Trophoblast cell (in vitro differentiated cells and primary cell): ENCODE results near the gene MID2.

Experiments
- DNase-seq, 2 donors: peaks; one replicate each; pipeline ENCODE4 v3.0.0-alpha.2; 2016
- H2AFZ ChIP-seq: 2 replicates; pipeline ENCODE4 v1.6.1; 2013; ENCODE audit warnings: low read length, moderate library complexity, mild to moderate bottlenecking; ENCODE audit not compliant: insufficient read depth, poor library complexity
- H2AK5ac ChIP-seq: 2 replicates; pipeline ENCODE4 v1.6.1; 2013; ENCODE audit warnings: mild to moderate bottlenecking, low read length
- H2BK120ac ChIP-seq: 2 replicates; pipeline ENCODE4 v1.6.1; 2013; ENCODE audit warnings: low read length, mild to moderate bottlenecking, moderate library complexity; ENCODE audit not compliant: insufficient read depth, poor library complexity
- H2BK12ac ChIP-seq: 2 replicates; pipeline ENCODE4 v1.6.1; 2013; ENCODE audit warnings: mild to moderate bottlenecking, low read length, moderate library complexity
- H2BK5ac ChIP-seq: 2 replicates; pipeline ENCODE4 v1.6.1; 2013; ENCODE audit warnings: low read length, low read depth, moderate library complexity, mild to moderate bottlenecking; ENCODE audit not compliant: poor library complexity
- H3K14ac ChIP-seq: 2 replicates; pipeline ENCODE4 v1.6.1; 2013; ENCODE audit warnings: mild to moderate bottlenecking, low read length
- H3K18ac ChIP-seq: 2 replicates; pipeline ENCODE4 v1.6.1; 2013; ENCODE audit warnings: mild to moderate bottlenecking, low read length
- H3K23ac ChIP-seq: 2 replicates; pipeline ENCODE4 v1.6.1; 2013; ENCODE audit warnings: low read length
- H3K27ac ChIP-seq: 2 replicates; pipeline ENCODE4 v1.5.1; 2013; ENCODE audit warnings: low read depth, mild to moderate bottlenecking, inconsistent platforms, low read length, moderate library complexity
- H3K27me3 ChIP-seq: 2 replicates; pipeline ENCODE4 v1.6.1; 2013; ENCODE audit warnings: inconsistent platforms, mild to moderate bottlenecking, low read length, moderate library complexity; ENCODE audit not compliant: insufficient read depth
- H3K36me3 ChIP-seq, 2 experiments: 1 replicate in 1 of 2; 2 replicates in 1 of 2; pipeline ENCODE4 v1.6.1; 2013; ENCODE audit warnings: low read length in 2 of 2, mild to moderate bottlenecking in 2 of 2, moderate library complexity in 1 of 2; ENCODE audit not compliant: insufficient read depth in 2 of 2, control insufficient read depth in 1 of 2
- H3K4ac ChIP-seq: 2 replicates; pipeline ENCODE4 v1.6.1; 2013; ENCODE audit warnings: low read depth, mild to moderate bottlenecking, low read length, moderate library complexity
- H3K4me1 ChIP-seq, 2 experiments: 1 replicate in 1 of 2; 2 replicates in 1 of 2; pipeline ENCODE4 v1.6.1; 2013; ENCODE audit warnings: low read length in 2 of 2, mild to moderate bottlenecking in 2 of 2, moderate library complexity in 1 of 2; ENCODE audit not compliant: insufficient read depth in 2 of 2, control insufficient read depth in 1 of 2
- H3K4me2 ChIP-seq: 2 replicates; pipeline ENCODE4 v1.6.1; 2013; ENCODE audit warnings: inconsistent platforms, mild to moderate bottlenecking, low read length, moderate library complexity
- H3K4me3 ChIP-seq: 2 replicates; pipeline ENCODE4 v1.5.1; 2013; ENCODE audit warnings: mild to moderate bottlenecking, low read depth, low read length, inconsistent platforms
- H3K79me1 ChIP-seq: one replicate; pipeline ENCODE4 v1.6.1; 2013; ENCODE audit warnings: low read length
- H3K79me2 ChIP-seq: 2 replicates; pipeline ENCODE4 v1.6.1; 2013; ENCODE audit warnings: low read length, mild to moderate bottlenecking; ENCODE audit not compliant: control insufficient read depth, insufficient read depth, poor library complexity
- H3K9ac ChIP-seq: 2 replicates; pipeline ENCODE4 v1.6.1; 2013; ENCODE audit warnings: mild to moderate bottlenecking, low read length
- H3K9me3 ChIP-seq: 2 replicates; pipeline ENCODE4 v1.6.1; 2013; ENCODE audit warnings: low read depth, mild to moderate bottlenecking, control low read depth, inconsistent platforms, low read length; ENCODE audit not compliant: insufficient read depth
- H4K12ac ChIP-seq: 2 replicates; pipeline ENCODE4 v1.6.1; 2013; ENCODE audit warnings: low read depth, mild to moderate bottlenecking, low read length, moderate library complexity
- H4K8ac ChIP-seq: 2 replicates; pipeline ENCODE4 v1.6.1; 2013; ENCODE audit warnings: low read depth, mild to moderate bottlenecking, low read length, moderate library complexity
- H4K91ac ChIP-seq: one replicate; pipeline ENCODE4 v1.6.1; 2013; ENCODE audit warnings: low read depth, mild to moderate bottlenecking, low read length, moderate library complexity
- WGBS: extraction: QIAGEN DNeasy Blood & Tissue Kit; methylation state at CpG from one replicate; pipeline ENCODE4 v1.1.7; 2013; ENCODE audit warnings: missing lambda C conversion rate; ENCODE audit not compliant: insufficient read length, insufficient coverage; ENCODE audit errors: extremely low coverage; 5-methylcytosine and 5-hydroxymethylcytosine counted together

The MID2 gene

DNA sequence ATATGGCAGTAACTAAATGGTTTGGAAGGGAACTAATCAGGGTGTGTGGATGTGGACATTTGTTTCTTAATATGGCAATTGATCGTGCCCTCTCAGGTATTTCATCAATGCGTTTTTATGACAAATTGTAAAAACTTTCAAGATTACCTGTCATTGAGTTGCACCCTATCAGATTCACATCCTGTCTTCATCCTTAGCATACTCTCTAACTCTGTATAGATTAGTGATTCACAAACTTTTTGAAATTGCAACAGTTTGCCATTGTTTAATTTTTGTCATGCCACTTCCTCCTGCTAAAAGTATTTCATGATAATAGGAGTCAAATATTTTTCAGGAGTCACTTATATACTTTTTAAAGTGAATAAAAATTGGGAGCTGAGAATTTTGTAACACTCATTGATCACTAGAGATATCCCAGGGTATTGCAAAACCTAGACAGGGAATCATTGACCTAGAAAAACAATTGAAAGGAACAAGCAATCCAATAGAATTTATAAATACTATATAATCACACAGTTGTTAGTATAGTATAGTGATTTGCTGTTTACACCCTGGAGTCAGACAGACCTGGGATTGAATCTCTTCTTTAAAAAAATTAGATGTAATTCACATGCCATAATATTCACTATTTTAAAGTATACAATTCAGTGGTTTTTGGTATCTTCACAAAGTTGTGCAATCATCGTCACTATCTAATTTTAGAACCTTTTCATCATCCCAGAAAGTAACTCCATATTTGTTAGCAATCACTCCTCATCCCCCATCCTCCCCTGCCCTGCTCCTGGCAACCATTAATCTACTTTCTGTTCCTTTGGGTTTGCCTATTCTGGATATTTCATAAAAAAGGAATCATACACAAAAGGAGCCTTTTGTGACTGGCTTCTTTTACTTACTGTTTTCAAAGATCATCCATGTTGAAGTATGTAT, 8.9 kb downstream of the MID2 start:
- Histone ChIP-seq H3K23ac (no peak overlapping the region), H3K9ac (no peak overlapping the region), H2BK120ac (no peak overlapping the region), H4K91ac (no peak overlapping the region), H3K27me3 (no peaks in the 10 kb centered on the region), H3K4me1 (no peaks in the 10 kb centered on the region), H3K4me3 (no peak overlapping the region), H3K79me2 (no peaks in the 10 kb centered on the region), H2AK5ac (no peak overlapping the region), H3K4ac (no peak overlapping the region), H3K36me3 (no peaks in the 10 kb centered on the region), H3K14ac (no peak overlapping the region), H2BK5ac (no peak overlapping the region), H3K27ac (no peak overlapping the region), H2AFZ (no peak overlapping the region), H2BK12ac (no peak overlapping the region), H3K4me2 (no peak overlapping the region), H3K18ac (no peak overlapping the region), H3K79me1 (no peaks in the 10 kb centered on the region), H4K12ac (no peak overlapping the region), H3K9me3 (no peaks in the 10 kb centered on the region), H4K8ac (no peak overlapping the region)
- WGBS: no CpG with 5 or more reads among the region's 3 CpGs
- no peak for DNase-seq

- Histone ChIP-seq H2AK5ac (no peak overlapping the region), H4K91ac (no peak overlapping the region), H3K9ac (no peak overlapping the region), H2BK120ac (no peak overlapping the region), H3K14ac (no peak overlapping the region), H3K9me3 (no peaks in the 10 kb centered on the region), H4K8ac (no peak overlapping the region), H3K4me2 (no peak overlapping the region), H3K4me1 (no peaks in the 10 kb centered on the region), H3K27ac (no peak overlapping the region), H2BK5ac (no peak overlapping the region), H4K12ac (no peak overlapping the region), H3K27me3 (no peaks in the 10 kb centered on the region), H3K23ac (no peak overlapping the region), H3K4ac (no peak overlapping the region), H2AFZ (no peak overlapping the region), H3K36me3 (no peaks in the 10 kb centered on the region), H3K18ac (no peak overlapping the region), H2BK12ac (no peak overlapping the region), H3K79me1 (no peaks in the 10 kb centered on the region), H3K79me2 (no peaks in the 10 kb centered on the region), H3K4me3 (no peak overlapping the region)
- no peak for DNase-seq
- no CpG with 5 or more reads among the region's 2 CpGs for WGBS
Measured at GRCh38 chrX:107836958-107837357, 11.3 kb downstream of the MID2 start.

- no peak overlapping the region for H2AFZ ChIP-seq
- no peak for DNase-seq
- H3K27me3 ChIP-seq: no peaks in the 10 kb centered on the region
- H3K18ac ChIP-seq: no peak overlapping the region
- no peak overlapping the region for H3K14ac ChIP-seq
- no peak overlapping the region for H2BK120ac ChIP-seq
- no peak overlapping the region for H3K23ac ChIP-seq
- H2AK5ac ChIP-seq: no peak overlapping the region
- no peak overlapping the region for H3K27ac ChIP-seq
- H3K4me2 ChIP-seq: no peak overlapping the region
- H4K8ac ChIP-seq: no peak overlapping the region
- H3K79me1 ChIP-seq: no peaks in the 10 kb centered on the region
- H3K9me3 ChIP-seq: no peaks in the 10 kb centered on the region
- H4K91ac ChIP-seq: no peak overlapping the region
- H3K79me2 ChIP-seq: no peaks in the 10 kb centered on the region
- no peak overlapping the region for H3K4ac ChIP-seq
- H3K36me3 ChIP-seq: no peaks in the 10 kb centered on the region
- no peak overlapping the region for H3K9ac ChIP-seq
- H4K12ac ChIP-seq: no peak overlapping the region
- no peak overlapping the region for H2BK12ac ChIP-seq
- no peak overlapping the region for H2BK5ac ChIP-seq
- H3K4me1 ChIP-seq: no peaks in the 10 kb centered on the region
- H3K4me3 ChIP-seq: no peak overlapping the region
- WGBS: no CpG with 5 or more reads among the region's 15 CpGs
Measured at GRCh38 chrX:107840971-107841370, 15.3 kb downstream of the MID2 start.

DNA sequence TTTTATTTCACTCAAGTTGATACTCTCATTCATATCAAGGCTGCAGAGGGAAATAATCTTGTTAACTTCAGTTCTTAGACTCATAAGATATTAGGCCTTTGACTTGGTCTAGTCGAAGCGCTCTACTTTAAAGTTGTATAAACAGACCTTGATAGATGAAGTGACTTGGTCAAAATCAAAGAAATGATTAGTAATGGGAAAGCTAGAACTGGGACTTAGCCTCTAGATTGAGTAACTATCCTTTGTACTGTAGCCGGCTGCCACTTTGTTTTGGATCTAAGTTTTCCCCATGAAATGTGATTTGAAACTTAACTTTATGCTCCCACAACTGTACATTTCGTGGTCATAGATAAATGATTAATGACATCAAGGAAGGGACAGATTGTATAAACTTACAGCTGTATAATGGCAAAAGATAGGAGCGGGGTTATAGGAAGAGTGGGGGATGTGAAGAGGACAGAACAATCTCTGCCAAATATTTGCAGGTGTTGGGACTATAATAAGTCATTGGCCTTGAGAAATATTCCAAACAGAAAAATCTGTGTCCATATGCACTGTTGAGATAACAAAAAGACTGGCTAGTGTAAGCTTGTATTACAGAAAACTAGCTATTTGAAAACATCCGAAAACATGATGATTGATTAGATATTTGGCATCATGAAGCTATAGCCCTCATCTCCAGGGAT, 17.2 kb downstream of the MID2 start:
- Histone ChIP-seq H4K91ac (no peak overlapping the region), H3K9me3 (no peaks in the 10 kb centered on the region), H2BK120ac (no peak overlapping the region), H2BK5ac (no peak overlapping the region), H2BK12ac (no peak overlapping the region), H3K18ac (no peak overlapping the region), H2AK5ac (no peak overlapping the region), H3K27ac (no peak overlapping the region), H3K9ac (no peak overlapping the region), H3K4ac (no peak overlapping the region), H3K79me2 (no peaks in the 10 kb centered on the region), H3K23ac (no peak overlapping the region), H3K14ac (no peak overlapping the region), H3K36me3 (no peaks in the 10 kb centered on the region), H3K79me1 (no peaks in the 10 kb centered on the region), H3K4me3 (no peak overlapping the region), H2AFZ (no peak overlapping the region), H3K27me3 (no peaks in the 10 kb centered on the region), H3K4me1 (no peaks in the 10 kb centered on the region), H4K8ac (no peak overlapping the region), H4K12ac (no peak overlapping the region), H3K4me2 (no peak overlapping the region)
- no CpG with 5 or more reads among the region's 6 CpGs for WGBS
- no peak for DNase-seq
